IMR-90 (cell line): ENCODE data around the gene SETD3. TPM values are rescaled to one million over a fixed set of nuclear protein-coding genes. Genes with fewer than 3 reads are reported as not detected.

Source experiments
- ATAC-seq: fragments of 200-7000 bp; cut with Tn5 transposase; 2 replicates; pipeline ENCODE4 v1.9.1; 2020; ENCODE audit warnings: low read depth, mild to moderate bottlenecking, moderate library complexity
- BruUV-seq: library from RNA; stranded (reverse); fragments of 400-500 nt; replicated peaks from 2 replicates; lab custom pipeline; 2021; lab: Mats Ljungman, UMichigan
- CTCF ChIA-PET: fragments of 300-600 bp; formaldehyde crosslinking; extraction: SDS; loops from one replicate; lab custom pipeline; 2021; ENCODE audit warnings: antibody characterized with exemption; lab: Yijun Ruan, JAX
- POLR2A ChIA-PET: fragments of 300-600 bp; sonication (Branson Sonifier 250); formaldehyde crosslinking; loops from one replicate; lab custom pipeline; 2022; ENCODE audit warnings: antibody characterized with exemption; ENCODE audit not compliant: unreplicated experiment; lab: Charles Lee
- DNase-seq: peaks from one replicate; pipeline ENCODE4 v3.0.0; 2013
- H2AFZ ChIP-seq: replicated peaks from 2 replicates; pipeline ENCODE3; 2013; ENCODE audit warnings: low read length, mild to moderate bottlenecking; ENCODE audit not compliant: poor library complexity
- H2AK5ac ChIP-seq: 2 replicates; pipeline ENCODE4 v1.6.1; 2013; ENCODE audit warnings: low read depth, low read length, inconsistent platforms
- H2AK9ac ChIP-seq: replicated peaks from 2 replicates; pipeline ENCODE3; 2013; ENCODE audit warnings: mild to moderate bottlenecking, low read depth, low read length, moderate library complexity; ENCODE audit not compliant: poor library complexity
- H2BK120ac ChIP-seq: 2 replicates; pipeline ENCODE4 v1.6.1; 2013; ENCODE audit warnings: low read depth, low read length, inconsistent platforms
- H2BK15ac ChIP-seq: 3 replicates; pipeline ENCODE4 v1.6.1; 2013; ENCODE audit warnings: low read depth, low read length, inconsistent platforms
- H2BK20ac ChIP-seq: 2 replicates; pipeline ENCODE4 v1.6.1; 2013; ENCODE audit warnings: low read depth, mild to moderate bottlenecking, inconsistent platforms, low read length, moderate library complexity
- H2BK5ac ChIP-seq: 2 replicates; pipeline ENCODE4 v1.6.1; 2013; ENCODE audit warnings: mild to moderate bottlenecking, low read depth, low read length, inconsistent platforms; ENCODE audit not compliant: poor library complexity, severe bottlenecking
- H3K14ac ChIP-seq: replicated peaks from 2 replicates; pipeline ENCODE4 v1.6.1; 2013; ENCODE audit warnings: low read depth, low read length, inconsistent platforms
- H3K18ac ChIP-seq: 2 replicates; pipeline ENCODE4 v1.6.1; 2013; ENCODE audit warnings: low read depth, low read length, control low read depth
- H3K23ac ChIP-seq: 2 replicates; pipeline ENCODE4 v1.6.1; 2013; ENCODE audit warnings: low read depth, low read length, inconsistent platforms
- H3K27ac ChIP-seq: 2 replicates; pipeline ENCODE4 v1.5.1; 2013; ENCODE audit warnings: mild to moderate bottlenecking, control low read depth, low read length; ENCODE audit not compliant: insufficient read depth
- H3K27me3 ChIP-seq: 2 replicates; pipeline ENCODE4 v1.6.1; 2013; ENCODE audit warnings: low read length; ENCODE audit not compliant: control insufficient read depth, insufficient read depth
- H3K36me3 ChIP-seq: 2 replicates; pipeline ENCODE4 v1.6.1; 2013; ENCODE audit warnings: low read length, mixed read lengths; ENCODE audit not compliant: control insufficient read depth, insufficient read depth
- H3K4ac ChIP-seq: 2 replicates; pipeline ENCODE4 v1.6.1; 2013; ENCODE audit warnings: low read depth, low read length, inconsistent platforms
- H3K4me1 ChIP-seq: 2 replicates; pipeline ENCODE4 v1.6.1; 2013; ENCODE audit warnings: low read length, mixed read lengths; ENCODE audit not compliant: control insufficient read depth, insufficient read depth
- H3K4me2 ChIP-seq: 2 replicates; pipeline ENCODE4 v1.6.1; 2013; ENCODE audit warnings: low read depth, mild to moderate bottlenecking, control low read depth, low read length, moderate library complexity
- H3K4me3 ChIP-seq: 2 replicates; pipeline ENCODE4 v1.5.1; 2013; ENCODE audit warnings: low read depth, mild to moderate bottlenecking, control low read depth, low read length, moderate library complexity; ENCODE audit not compliant: insufficient read depth
- H3K56ac ChIP-seq: 2 replicates; pipeline ENCODE4 v1.6.1; 2013; ENCODE audit warnings: low read length, inconsistent platforms; ENCODE audit not compliant: insufficient read depth; ENCODE audit errors: extremely low read depth
- H3K79me1 ChIP-seq, 2 experiments: 2 replicates each; pipeline ENCODE4 v1.6.1; 2013; ENCODE audit warnings: low read length in 2 of 2, inconsistent platforms in 1 of 2, low read depth in 1 of 2
- H3K9ac ChIP-seq: 2 replicates; pipeline ENCODE4 v1.6.1; 2013; ENCODE audit warnings: low read depth, low read length, control low read depth
- H3K9me1 ChIP-seq: 2 replicates; pipeline ENCODE4 v1.6.1; 2013; ENCODE audit warnings: low read length, inconsistent platforms; ENCODE audit not compliant: insufficient read depth
- H3K9me3 ChIP-seq: 2 replicates; pipeline ENCODE4 v1.6.1; 2013; ENCODE audit warnings: low read length; ENCODE audit not compliant: control insufficient read depth, insufficient read depth
- H4K20me1 ChIP-seq: 2 replicates; pipeline ENCODE4 v1.6.1; 2013; ENCODE audit warnings: low read length, inconsistent platforms; ENCODE audit not compliant: insufficient read depth
- H4K5ac ChIP-seq: 2 replicates; pipeline ENCODE4 v1.6.1; 2013; ENCODE audit warnings: mild to moderate bottlenecking, low read depth, low read length, control low read depth
- H4K8ac ChIP-seq, 2 experiments: 2 replicates each; pipeline ENCODE4 v1.6.1; 2013; ENCODE audit warnings: low read depth in 2 of 2, low read length in 2 of 2, control low read depth in 1 of 2, inconsistent platforms in 1 of 2
- H4K91ac ChIP-seq: 2 replicates; pipeline ENCODE4 v1.6.1; 2013; ENCODE audit warnings: low read depth, low read length, inconsistent platforms; ENCODE audit not compliant: insufficient read depth
- MAFK ChIP-seq: IDR thresholded peaks from 2 replicates; pipeline ENCODE4 v1.6.1; 2012; ENCODE audit warnings: low read depth, low read length, improper control_type of control experiment
- WGBS, 2 experiments: methylation state at CpG; one replicate each; pipeline versions ENCODE4 v1.1.5 to v1.1.7; 2013; ENCODE audit warnings: missing lambda C conversion rate in 2 of 2; ENCODE audit not compliant: insufficient read length in 1 of 2; ENCODE audit errors: extremely low coverage in 2 of 2; 5-methylcytosine and 5-hydroxymethylcytosine counted together
- dilution Hi-C: fragments of 300-500 bp; cut with HindIII; formaldehyde crosslinking; loops from one replicate; pipeline ENCODE4 v1.14.3; 2018; ENCODE audit warnings: low sequenced_read_pairs; ENCODE audit not compliant: unreplicated experiment
- in situ Hi-C: fragments of 300-500 bp; cut with MboI; formaldehyde crosslinking; loops from 3 replicates; pipeline ENCODE4 v1.14.3; 2019; ENCODE audit warnings: low sequenced_read_pairs, inconsistent platforms, mixed read lengths
- intact Hi-C: fragments of 100-400 bp; cut with micrococcal nuclease; formaldehyde crosslinking; loops from 2 replicates; pipeline ENCODE4 v1.10.0; 2022
- polyA plus RNA-seq, 3 experiments: library from polyadenylated mRNA; depleted of rRNA; stranded (reverse); fragments of >200 nt; gene quantifications; 2 replicates each; pipeline ENCODE4 v1.2.3, GENCODE V29; 2012; ENCODE audit warnings: low replicate concordance in 1 of 3
- total RNA-seq: library from RNA; depleted of rRNA; stranded (reverse); fragments of >200 nt; gene quantifications from 2 replicates; pipeline ENCODE4 v1.2.3, GENCODE V29; 2012
- TF ChIP-seq, protein P1 (sequence below): fragments of 150-350 bp; IDR thresholded peaks from 2 replicates; pipeline ENCODE4 v1.6.1; 2017; ENCODE audit warnings: mild to moderate bottlenecking, antibody characterized with exemption, low read length, low read depth

Gene SETD3
- total and polyA plus RNA-seq, 2 of the 4 experiments (the other 2 are of a cell fraction): 18.8 to 31.9 TPM

DNA sequence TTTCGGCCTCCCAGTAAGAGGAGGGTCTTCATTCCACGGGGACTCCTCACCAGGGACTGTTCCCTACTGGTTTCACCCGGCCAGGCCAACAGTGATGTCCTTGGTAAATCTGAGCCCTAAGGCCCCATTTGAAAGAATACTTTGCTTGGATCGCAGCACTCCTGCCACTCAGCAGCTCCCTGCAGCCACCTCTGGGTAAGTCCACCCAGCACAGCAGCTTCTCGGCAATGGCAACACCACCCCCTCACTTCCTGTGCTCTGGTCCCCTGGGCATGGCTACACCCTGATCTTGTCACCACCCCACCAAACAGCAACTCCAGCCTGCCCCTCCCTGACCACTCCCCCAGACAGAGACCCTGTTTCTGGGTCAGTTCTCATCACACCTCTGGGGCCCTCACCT, 100.3 kb downstream of the SETD3 start:
- Histone ChIP-seq H3K23ac (no peak overlapping the region), H3K4me2 (no peak overlapping the region), H4K8ac (no peak overlapping the region), H2BK5ac (no peak overlapping the region), H3K4me3 (no peak overlapping the region), H3K56ac (no peak overlapping the region), H4K91ac (no peak overlapping the region), H3K27ac (no peak overlapping the region), H2AFZ (no peak overlapping the region), H4K5ac (no peak overlapping the region), H3K36me3 (no peaks in the 10 kb centered on the region), H2BK120ac (no peak overlapping the region), H3K27me3 (peaks cover 9% of the 10 kb centered on the region), H3K9me3 (no peaks in the 10 kb centered on the region), H2BK20ac (no peak overlapping the region), H3K9me1 (0 out of 2 replicates have a peak, but pooled peaks cover 5% of the 10 kb centered on the region), H2BK15ac (no peak overlapping the region), H3K4me1 (peaks cover 1% of the 10 kb centered on the region; the same call in 1 of the 2 replicates), H3K18ac (no peak overlapping the region), H2AK5ac (no peak overlapping the region), H3K9ac (no peak overlapping the region), H3K14ac (no peak overlapping the region), H3K4ac (no peak overlapping the region), H2AK9ac (no peak overlapping the region), H3K79me1 (no peaks in the 10 kb centered on the region), H4K20me1 (no peaks in the 10 kb centered on the region)
- ATAC-seq: no peak
- intact Hi-C loops (no loop called here), in situ Hi-C loops (no loop called here), dilution Hi-C loops (no loop called here)
- POLR2A ChIA-PET: interaction anchor here (0.5 kb wide), 1 partner anchor 100 kb away, joined by 3 read pairs; the partner anchor contains the start of gene SETD3
- no TSS peak for BruUV-seq
- CTCF ChIA-PET: no interaction called here
- TF ChIP-seq, protein P1, sequence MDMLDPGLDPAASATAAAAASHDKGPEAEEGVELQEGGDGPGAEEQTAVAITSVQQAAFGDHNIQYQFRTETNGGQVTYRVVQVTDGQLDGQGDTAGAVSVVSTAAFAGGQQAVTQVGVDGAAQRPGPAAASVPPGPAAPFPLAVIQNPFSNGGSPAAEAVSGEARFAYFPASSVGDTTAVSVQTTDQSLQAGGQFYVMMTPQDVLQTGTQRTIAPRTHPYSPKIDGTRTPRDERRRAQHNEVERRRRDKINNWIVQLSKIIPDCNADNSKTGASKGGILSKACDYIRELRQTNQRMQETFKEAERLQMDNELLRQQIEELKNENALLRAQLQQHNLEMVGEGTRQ: no peak
- no peak for TF ChIP-seq MAFK
- WGBS, 2 experiments: 19% methylated on average over 2 of the region's 5 CpGs; no CpG with 5 or more reads in 1 of the 2 experiments
- no peak for DNase-seq
